ENCODE results near the gene PDPR.
"Not testable (repeated sequence)": the region's sequence is repeated elsewhere in the genome, so short reads cannot be mapped to it uniquely, and the experiment has no call there.

Gene PDPR

DNA sequence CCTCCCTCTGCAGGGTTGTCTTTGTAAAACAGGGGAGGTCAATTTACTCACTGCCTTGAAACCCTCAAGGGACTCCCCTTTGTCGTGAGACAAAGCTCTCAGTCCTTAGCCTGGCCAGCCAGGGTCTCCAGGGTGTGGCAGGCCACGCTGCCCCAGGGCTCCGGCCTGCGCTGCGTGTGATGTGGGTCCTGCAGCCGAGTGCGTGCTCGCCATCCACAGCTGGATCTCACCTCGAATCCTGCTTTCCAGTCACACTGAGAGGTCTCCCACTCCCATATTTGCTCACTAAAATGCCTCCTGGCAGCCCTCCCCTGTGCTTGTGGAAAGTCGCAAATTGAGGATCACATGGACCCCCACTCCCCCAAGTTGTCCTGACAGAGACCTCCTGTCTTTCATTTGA lies 49.5 kb downstream of the PDPR start:
- peak; percentile 18 to 22 for DNase-seq

DNA sequence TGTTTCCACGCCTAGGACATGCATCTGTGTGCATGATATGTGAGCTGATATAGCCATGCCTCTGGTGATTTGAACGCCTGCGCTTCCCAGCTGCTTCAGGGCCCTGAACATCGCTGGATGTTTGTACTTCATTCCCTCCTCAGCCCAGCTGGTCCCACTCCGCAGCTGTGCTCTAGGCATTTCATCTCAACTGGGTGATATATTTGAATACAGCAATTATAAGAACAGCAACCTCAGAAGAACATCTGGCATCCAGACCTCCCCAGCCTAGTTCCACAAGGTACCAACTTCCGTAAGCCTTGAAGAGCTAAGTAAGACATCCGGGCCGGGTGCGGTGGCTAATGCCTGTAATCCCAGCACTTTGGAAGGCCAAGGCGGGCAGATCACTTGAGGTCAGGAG lies 52.6 kb downstream of the PDPR start:
- DNase-seq: not testable (repeated sequence)

DNA sequence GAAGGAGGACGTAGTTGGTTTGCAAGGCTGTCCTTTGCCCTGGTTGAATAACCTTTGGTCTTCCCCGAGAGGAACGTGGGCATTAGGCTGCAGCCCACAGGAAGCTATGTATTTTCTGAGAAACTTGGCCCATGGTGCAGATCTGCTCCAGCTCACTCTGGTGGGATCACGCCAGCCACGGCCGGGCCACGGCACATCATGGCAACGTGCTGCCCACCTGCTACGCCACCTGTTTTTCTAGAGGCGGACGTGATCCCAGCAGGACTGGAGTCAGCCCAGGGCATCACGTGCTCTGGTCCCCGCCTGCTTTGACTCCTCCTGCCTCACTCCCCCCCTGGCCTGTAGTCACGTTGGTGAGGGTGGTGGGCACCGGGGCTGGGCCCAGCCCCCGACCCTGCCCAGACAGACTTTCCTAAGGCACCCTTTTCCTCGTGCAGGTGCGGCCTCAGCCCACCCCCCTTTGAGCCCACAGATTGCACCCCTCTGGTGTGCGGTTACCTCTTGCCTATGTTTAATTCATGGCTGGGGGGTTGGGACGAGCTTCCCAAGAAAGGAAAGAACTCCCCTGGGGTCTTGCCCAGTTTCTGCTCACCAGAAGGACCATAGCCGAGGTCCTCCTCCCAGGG lies 59.2 kb downstream of the PDPR start, which contains the start of gene CLEC18C:
CLEC18C (plus strand) TSS at position 576 of the 626 bp plus-strand sequence. CDS start 492 bp downstream, outside the sequence.
- DNase-seq: not testable (repeated sequence)

DNA sequence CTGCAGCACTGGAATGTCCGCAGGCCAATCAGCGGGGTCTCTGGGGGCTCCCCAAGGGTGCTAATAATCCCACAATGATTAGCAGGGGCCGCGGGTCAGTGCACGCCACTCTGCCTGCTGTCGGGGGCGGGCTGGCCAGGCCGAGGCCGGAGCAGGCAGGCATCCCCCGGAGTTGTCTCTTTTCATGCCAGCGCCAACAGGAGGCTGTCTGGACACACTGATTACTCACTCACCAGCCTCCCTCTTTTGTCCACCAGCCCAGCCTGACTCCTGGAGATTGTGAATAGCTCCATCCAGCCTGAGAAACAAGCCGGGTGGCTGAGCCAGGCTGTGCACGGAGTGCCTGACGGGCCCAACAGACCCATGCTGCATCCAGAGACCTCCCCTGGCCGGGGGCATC lies 59.8 kb downstream of the PDPR start:
- not testable (repeated sequence) for DNase-seq

DNA sequence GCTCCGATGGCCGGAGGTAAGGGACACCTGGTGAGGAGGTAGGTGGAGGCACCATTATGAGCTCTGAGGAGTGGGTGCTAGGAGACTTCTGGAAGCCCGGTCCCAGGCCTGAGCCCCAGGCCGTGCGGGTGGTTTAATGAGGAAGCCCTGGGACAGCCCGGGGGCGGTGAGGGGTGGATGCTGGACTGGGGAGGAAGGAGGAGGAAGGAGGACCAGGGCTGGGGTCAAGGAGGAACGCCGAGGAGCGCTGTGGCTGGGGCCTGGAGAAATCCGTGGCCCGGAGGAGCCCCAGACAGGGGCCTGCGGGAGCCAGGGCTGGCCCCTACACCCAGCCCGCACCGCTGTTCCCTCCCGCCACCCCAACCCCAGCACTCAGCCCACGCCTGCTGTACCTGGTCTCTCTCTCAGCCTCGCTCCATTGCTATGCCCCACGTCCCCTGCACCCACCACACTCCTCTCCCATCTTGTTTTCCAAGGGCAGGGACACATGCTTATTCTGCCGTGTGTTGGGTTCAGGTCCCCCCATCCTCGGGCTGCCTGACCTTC lies 60.3 kb downstream of the PDPR start:
- not testable (repeated sequence) for DNase-seq

DNA sequence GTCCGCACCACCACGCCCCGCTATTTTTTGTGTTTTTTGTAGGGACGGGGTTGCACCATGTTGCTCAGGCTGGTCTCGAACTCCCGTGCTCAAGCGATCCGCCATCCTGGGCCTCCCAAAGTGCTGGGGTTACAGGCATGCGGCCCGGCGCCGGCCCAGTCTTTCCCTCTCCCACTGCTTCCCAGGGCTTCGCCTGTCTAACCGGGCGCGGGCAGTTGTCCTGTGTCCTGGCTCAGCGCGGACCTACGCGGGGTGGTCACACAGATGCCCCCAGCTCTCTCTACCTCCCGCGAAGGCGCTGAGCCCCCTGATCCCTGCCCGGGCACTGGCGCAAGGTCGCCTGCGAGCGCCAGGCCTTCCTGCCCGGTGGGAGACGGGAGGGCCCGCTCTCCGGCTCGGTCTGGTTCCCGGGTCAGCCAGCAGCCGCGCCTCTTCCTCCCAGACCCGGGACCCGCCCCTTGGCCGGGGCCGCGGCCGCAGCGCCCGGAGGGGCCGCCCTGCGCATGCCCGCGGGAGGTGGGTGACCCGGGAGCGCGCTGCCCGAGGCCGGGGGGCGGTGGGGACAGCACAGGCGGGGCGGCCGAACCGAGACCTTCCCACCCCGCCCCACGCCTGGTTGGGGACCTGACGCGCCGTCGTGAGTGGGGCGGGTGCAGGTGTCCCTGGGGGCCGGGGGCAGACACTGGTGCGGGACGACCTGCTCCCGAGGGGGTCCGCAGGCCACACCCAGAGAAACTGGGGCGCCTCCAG lies 73.9 kb downstream of the PDPR start:
- DNase-seq: not testable (repeated sequence)

DNA sequence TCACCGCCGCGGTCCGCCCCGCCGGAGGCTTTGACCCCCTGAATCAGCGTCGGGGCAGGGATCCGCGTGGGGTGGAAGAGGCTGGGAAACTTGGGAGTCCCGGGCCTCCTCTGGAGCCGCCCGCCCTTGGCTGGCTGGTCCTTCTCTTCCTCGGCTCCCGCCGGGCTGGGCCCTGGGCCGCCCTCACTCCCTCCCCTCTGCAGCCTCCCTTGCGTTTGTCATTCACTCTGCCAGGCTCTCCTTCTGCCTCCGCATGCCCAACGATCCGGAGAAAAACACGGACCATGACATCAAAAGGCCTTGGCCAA lies 74.4 kb downstream of the PDPR start:
- DNase-seq: not testable (repeated sequence)

DNA sequence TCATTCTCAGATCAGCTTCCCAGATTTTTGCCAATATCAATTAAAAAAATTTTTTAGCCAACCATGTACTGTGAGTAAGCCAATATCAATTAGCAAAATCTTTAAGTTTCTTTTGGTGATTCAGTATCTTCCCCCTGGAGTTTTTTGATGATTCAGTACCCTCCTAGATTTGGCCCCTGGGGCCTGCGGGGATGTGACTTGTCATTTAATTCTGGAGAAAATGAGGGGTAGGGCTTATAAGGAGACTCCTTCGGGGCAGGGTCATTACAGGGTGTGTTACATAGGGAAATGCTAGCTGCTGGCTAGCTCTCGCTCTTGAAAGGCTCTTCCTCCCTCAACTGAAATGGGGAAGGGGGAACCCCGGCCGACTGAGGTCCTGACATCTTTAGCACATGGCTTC lies 76.4 kb downstream of the PDPR start:
- not testable (repeated sequence) for DNase-seq

DNA sequence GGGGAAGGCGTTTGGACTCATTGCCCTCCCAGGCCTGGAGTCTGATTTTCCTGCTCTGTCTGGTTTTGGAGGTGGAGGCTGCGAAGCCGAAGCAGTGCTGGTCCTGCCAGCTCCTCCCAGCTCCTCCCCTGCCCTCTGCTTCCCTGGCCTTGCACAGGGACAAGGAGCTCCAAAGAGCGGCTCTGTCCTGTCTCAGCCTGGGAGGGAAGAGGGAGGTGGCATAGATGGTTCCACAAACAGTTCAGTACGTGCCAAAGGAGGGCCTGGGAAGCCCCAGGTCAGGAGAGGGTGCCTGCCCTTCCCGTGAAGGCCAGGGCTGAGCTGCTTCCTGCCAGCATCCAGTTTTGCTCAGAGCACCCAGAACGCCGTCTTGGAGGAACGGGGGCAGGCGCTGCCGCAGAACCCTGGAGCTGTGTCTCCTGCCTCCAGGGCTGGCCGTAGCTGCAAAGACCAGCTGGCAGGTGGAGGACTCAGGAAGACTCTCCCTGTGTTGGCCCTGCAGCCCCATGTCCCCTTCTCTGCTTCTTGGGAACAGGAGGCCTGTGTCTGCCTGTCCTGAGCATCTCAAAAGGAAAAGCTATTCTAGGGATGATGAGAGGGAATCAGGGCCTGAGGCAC lies 82.7 kb downstream of the PDPR start:
- not testable (repeated sequence) for DNase-seq

DNA sequence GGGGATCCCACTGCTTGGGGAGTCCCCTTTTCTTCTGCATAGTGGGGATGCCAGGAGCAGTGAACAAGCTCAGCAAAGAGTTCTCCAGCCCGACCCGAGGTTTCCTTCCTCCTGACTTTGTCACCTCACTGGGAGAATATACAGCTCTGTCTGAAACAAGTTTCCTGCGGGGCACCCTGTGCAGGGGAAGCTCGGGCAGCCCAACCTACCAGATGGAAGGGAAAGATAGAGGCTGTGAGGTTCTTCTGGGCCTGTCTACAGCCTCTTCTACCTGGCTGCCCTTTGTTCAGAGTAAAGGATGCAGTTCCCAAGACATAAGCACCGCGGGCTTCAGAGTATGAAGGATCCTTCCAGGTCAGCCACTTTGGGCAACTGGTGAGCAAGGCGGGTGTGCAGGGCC lies 83.5 kb downstream of the PDPR start:
- not testable (repeated sequence) for DNase-seq

DNA sequence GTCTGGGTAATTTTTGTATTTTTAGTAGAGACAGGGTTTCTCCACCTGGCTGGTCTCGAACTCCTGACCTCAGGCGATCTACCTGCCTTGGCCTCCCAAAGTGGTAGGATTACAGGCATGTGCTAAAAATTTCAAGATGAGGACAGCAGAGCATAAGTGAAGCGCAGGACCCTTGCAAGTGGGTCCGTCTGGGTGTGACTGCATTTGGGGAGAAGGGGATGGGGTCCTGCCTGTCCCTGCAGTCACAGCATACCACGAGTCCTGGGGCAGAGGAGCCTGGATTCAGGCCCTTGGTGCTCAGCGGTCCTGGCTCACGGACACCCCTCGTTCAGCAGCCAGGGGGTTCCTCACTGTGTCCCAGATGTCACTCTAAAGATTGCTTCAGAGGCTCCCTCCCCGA lies 84.1 kb downstream of the PDPR start:
- DNase-seq: not testable (repeated sequence)

DNA sequence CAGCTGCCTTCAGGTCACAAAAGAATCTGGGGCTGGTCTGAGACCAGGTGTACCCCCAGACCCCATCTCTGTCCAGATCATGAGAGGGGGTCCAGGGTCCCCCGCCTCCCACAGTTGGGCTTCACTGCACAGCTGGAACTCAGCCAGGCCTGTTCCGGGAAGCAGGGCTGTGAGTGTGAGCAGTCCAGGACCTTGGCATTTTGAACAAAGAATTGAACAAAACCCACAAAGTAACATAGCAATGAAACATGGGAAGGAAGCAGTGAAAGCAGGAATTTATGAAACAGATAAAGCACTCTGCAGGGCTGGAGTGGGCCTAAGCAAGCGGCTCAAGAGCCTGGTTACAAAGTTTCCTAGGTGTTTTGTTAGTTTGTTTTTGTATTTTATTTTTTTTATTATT lies 84.5 kb downstream of the PDPR start:
- DNase-seq: not testable (repeated sequence)

DNA sequence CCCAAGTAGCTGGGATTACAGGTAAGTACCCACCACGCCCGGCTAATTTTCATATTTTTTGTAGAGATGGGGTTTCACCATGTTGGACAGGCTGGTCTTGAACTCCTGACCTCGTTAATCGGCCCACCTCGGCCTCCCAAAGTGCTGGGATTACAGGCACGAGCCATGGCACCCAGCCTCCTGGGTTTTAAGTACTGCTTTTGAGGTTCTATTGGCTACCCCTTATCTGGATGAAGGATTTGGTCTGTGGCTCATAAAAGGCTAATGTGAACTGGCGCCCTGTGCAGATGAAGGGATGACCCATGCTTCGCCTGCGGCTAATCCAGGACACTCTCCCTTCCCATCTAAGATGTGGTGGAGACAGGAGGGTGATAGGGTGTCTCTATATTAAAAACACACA lies 85.0 kb downstream of the PDPR start:
- not testable (repeated sequence) for DNase-seq

DNA sequence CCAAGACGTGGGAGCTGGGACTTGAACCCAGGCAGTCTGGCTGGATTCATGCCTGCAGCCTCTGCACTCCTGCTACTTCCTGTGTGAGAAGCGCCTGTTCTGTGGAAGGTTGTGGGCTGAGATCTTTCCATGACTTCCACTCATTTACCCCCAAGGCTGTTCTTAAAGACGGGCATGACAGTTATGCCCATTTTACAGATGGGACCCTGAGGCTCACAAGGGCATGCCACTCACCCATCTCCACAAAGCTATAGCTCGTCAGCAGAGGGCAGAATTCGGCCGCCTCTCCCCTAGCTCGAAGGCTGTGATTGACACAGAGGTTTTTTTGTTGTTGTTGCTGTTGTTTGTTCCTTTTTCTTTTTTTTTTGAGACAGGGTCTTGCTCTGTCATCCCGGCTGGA lies 85.9 kb downstream of the PDPR start:
- DNase-seq: not testable (repeated sequence)

DNA sequence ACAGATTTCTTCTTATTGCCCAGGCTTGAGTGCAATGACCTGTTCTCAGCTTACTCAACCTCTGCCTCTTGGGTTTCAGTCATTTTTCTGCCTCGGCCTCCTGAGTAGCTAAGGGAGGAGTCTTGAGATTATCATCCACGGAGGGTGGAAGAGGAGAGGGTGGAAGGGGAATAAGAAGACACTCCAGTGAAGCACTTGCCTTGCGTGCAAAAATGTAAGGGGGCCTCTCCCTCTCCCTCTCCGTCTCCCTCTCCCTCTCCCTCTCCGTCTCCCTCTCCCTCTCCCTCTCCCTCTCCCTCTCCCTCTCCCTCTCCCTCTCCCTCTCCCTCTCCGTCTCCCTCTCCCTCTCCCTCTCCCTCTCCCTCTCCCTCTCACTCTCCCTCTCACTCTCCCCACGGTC lies 89.4 kb downstream of the PDPR start:
- not testable (repeated sequence) for DNase-seq

DNA sequence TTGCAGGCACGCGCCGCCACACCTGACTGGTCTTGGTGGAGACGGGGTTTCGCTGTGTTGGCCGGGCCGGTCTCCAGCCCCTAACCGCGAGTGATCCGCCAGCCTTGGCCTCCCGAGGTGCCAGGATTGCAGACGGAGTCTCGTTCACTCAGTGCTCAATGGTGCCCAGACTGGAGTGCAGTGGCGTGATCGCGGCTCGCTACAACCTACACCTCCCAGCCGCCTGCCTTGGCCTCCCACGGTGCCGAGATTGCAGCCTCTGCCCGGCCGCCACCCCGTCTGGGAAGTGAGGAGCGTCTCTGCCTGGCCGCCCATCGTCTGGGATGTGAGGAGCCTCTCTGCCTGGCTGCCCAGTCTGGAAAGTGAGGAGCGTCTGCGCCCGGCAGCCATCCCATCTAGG lies 89.9 kb downstream of the PDPR start:
- DNase-seq: not testable (repeated sequence)

DNA sequence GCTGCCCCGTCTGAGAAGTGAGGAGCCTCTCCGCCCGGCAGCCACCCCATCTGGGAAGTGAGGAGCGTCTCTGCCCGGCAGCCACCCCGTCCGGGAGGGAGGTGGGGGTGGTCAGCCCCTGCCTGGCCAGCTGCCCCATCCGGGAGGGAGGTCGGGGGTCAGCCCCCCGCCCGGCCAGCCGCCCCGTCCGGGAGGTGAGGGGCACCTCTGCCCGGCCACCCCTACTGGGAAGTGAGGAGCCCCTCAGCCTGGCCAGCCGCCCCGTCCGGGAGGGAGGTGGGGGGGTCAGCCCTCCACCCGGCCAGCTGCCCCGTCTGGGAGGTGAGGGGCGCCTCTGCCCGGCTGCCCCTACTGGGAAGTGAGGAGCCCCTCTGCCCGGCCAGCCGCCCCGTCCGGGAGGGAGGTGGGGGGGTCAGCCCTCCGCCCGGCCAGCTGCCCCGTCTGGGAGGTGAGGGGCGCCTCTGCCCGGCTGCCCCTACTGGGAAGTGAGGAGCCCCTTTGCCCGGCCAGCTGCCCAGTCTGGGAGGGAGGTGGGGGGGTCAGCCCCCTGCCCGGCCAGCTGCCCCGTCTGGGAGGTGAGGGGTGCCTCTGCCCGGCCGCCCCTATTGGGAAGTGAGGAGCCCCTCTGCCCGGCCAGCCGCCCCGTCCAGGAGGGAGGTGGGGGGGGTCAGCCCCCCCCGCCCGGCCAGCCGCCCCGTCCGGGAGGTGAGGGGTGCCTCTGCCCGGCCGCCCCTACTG lies 90.7 kb downstream of the PDPR start:
- DNase-seq: not testable (repeated sequence)

DNA sequence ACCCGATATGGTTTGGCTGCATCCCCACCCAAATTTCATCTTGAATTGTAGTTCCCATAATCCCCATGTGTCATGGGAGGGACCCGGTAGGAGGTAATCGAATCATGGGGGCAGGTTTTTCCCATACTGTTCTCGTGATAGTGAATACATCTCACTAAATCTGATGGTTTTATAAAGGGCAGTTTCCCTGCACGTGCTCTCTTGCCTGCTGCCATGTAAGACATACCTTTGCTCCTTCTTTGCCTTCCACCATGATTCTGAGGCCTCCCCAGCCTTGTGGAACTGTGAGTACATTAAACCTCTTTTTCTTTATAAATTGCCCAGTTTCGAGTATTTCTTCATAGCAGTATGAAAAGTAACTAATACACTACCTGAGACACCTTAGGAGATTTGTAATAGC lies 92.2 kb downstream of the PDPR start:
- DNase-seq: not testable (repeated sequence)
